GM19467 (cell line): Measurements from ENCODE around the gene AFP.

Source experiments
- ATAC-seq: cut with Tn5 transposase; IDR thresholded peaks from one replicate; pipeline ENCODE4 v1.9.1; 2021; ENCODE audit warnings: mild to moderate bottlenecking, moderate library complexity; ENCODE audit not compliant: unreplicated experiment

Gene AFP

DNA sequence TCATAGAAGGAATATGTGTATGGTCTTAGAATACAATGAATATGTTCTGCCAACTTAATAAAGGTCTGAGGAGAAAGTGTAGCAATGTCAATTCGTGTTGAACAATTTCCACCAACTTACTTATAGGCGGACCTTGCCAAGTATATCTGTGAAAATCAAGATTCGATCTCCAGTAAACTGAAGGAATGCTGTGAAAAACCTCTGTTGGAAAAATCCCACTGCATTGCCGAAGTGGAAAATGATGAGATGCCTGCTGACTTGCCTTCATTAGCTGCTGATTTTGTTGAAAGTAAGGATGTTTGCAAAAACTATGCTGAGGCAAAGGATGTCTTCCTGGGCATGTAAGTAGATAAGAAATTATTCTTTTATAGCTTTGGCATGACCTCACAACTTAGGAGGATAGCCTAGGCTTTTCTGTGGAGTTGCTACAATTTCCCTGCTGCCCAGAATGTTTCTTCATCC lies 22.7 kb upstream of the AFP start:
- no peak for ATAC-seq

DNA sequence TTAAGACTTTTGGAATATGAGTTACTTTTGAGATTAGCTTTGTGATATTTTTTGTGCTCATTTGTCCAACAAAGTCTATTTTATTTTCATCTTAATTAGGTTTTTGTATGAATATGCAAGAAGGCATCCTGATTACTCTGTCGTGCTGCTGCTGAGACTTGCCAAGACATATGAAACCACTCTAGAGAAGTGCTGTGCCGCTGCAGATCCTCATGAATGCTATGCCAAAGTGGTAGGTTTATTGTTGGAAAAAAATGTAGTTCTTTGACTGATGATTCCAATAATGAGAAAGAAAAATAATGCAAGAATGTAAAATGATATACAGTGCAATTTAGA lies 21.1 kb upstream of the AFP start:
- ATAC-seq: no peak

DNA sequence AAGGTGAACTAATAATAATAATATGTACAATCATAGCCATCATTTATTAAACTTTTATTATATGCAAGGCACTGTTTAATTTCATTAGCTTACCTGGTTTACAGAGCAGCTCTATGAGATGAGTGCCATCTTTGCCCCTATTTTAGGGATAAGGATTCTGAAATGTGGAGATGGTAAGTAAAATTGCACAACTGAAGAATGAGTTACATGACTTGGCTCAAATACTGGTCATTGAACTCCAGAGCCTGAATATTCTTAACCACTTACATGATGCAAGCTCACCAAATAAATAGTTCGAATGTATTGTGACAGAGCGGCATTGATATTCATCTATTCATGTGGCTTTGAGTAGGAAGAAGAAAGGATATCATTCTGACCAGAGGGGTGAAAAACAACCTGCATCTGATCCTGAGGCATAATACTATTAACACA lies 20.2 kb upstream of the AFP start:
- no peak for ATAC-seq

DNA sequence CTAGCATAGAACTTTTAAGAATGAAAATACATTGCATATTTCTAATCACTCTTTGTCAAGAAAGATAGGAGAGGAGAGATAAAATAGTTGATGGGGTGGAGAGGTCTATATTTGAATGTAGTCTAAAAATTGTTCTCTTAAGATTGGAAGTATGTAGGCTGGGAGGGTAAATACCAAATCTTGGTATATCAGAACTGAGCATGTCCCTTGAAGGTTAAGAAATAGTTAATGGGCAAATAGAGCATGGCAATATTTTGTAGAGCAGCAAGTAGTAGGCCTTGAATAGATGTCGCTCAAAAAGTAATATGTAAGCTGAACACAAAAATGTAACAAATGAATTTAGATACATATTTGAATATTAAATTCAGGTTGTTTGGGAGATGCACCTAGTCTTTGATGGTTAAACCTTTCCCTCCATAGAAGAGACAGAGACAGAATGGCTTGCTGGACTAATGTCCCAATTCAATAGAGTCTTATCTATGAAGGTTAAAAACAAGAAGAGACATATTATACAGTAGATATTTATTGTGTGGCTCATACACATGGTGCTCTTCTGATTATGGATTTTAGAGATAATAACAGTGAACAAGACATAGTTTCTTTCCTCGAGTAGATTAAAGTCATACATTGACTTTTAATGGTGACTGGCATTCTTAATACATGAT lies 19.5 kb upstream of the AFP start:
- ATAC-seq: no peak

DNA sequence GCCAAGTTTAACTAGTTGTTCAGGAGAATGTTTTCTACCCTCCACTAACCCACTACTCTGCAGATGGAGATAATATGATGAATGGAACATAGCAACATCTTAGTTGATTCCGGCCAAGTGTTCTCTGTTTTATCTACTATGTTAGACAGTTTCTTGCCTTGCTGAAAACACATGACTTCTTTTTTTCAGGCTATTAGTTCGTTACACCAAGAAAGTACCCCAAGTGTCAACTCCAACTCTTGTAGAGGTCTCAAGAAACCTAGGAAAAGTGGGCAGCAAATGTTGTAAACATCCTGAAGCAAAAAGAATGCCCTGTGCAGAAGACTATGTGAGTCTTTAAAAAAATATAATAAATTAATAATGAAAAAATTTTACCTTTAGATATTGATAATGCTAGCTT lies 18.7 kb upstream of the AFP start:
- ATAC-seq: no peak

DNA sequence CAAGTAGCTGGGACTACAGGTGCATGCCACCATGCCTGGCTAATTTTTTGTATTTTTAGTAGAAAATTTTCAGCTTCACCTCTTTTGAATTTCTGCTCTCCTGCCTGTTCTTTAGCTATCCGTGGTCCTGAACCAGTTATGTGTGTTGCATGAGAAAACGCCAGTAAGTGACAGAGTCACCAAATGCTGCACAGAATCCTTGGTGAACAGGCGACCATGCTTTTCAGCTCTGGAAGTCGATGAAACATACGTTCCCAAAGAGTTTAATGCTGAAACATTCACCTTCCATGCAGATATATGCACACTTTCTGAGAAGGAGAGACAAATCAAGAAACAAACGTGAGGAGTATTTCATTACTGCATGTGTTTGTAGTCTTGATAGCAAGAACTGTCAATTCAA lies 18.0 kb upstream of the AFP start:
- no peak for ATAC-seq

DNA sequence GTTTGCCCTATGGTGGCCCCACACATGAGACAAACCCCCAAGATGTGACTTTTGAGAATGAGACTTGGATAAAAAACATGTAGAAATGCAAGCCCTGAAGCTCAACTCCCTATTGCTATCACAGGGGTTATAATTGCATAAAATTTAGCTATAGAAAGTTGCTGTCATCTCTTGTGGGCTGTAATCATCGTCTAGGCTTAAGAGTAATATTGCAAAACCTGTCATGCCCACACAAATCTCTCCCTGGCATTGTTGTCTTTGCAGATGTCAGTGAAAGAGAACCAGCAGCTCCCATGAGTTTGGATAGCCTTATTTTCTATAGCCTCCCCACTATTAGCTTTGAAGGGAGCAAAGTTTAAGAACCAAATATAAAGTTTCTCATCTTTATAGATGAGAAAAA lies 17.3 kb upstream of the AFP start:
- no peak for ATAC-seq

DNA sequence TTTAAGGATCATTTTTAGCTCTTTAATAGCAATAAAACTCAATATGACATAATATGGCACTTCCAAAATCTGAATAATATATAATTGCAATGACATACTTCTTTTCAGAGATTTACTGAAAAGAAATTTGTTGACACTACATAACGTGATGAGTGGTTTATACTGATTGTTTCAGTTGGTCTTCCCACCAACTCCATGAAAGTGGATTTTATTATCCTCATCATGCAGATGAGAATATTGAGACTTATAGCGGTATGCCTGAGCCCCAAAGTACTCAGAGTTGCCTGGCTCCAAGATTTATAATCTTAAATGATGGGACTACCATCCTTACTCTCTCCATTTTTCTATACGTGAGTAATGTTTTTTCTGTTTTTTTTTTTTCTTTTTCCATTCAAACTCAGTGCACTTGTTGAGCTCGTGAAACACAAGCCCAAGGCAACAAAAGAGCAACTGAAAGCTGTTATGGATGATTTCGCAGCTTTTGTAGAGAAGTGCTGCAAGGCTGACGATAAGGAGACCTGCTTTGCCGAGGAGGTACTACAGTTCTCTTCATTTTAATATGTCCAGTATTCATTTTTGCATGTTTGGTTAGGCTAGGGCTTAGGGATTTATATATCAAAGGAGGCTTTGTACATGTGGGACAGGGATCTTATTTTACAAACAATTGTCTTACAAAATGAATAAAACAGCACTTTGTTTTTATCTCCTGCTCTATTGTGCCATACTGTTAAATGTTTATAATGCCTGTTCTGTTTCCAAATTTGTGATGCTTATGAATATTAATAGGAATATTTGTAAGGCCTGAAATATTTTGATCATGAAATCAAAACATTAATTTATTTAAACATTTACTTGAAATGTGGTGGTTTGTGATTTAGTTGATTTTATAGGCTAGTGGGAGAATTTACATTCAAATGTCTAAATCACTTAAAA lies 16.6 kb upstream of the AFP start:
- no peak for ATAC-seq

DNA sequence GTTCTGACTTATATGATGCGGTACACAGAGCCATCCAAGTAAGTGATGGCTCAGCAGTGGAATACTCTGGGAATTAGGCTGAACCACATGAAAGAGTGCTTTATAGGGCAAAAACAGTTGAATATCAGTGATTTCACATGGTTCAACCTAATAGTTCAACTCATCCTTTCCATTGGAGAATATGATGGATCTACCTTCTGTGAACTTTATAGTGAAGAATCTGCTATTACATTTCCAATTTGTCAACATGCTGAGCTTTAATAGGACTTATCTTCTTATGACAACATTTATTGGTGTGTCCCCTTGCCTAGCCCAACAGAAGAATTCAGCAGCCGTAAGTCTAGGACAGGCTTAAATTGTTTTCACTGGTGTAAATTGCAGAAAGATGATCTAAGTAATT lies 15.4 kb upstream of the AFP start:
- ATAC-seq: no peak

DNA sequence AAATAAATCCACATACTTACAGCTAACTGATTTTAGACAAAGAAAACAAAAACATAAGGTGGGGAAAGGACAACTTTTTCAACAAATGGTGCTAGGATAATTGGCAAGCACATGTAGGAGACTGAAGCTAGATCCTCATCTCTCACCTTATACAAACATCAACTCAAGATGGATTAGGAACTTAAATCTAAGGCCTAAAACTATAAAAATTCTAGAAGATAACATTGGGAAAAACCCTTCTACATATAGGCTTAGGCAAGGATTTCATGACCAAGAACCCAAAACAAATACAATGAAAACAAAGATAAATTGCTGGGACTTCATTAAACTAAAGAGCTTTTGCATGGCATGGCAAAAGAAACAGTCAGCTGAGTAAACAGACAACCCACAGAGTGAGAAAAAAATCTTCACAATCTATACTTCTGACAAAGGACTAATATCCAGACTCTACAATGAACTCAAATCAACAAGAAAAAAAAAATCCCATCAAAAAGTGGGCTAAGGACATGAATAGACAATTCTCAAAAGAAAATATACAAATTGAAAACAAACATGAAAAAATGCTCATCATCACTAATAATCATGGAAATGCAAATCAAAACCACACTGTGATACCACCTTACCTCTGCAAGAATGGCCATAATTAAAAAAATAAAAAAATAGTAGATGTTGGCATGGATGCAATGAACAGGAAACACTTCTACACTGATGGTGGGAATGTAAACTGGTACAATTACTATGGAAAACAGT lies 14.1 kb upstream of the AFP start:
- no peak for ATAC-seq

DNA sequence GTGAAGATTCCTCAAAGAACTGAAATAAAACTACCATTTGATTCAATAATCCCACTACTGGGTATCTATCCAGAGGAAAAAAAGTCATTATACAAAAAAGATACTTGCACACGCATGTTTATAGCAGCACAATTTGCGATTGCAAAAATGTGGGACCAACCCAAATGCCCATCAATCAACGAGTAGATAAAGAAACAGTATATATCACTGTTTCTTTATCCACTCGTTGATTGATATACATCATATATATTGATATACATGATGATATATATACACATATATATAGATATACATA lies 13.6 kb upstream of the AFP start:
- no peak for ATAC-seq

DNA sequence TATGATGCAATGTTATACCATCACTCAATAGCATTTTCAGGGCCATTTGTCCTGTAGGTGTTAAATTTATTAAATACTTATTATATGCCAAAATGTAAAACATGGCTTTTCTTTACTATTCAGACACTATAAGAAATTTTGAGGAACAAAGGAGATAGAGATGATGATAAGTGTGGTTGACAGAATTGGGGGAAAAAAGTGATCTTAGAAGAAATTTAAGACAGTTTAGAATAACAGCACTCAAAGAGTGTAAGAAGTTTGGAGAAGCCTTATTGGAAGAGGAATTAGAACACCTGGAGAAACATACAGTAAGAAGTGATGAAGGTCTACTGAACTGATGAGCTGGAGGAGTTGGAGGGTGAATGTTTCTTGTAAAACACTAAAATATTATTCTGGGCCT lies 12.8 kb upstream of the AFP start:
- ATAC-seq: no peak

DNA sequence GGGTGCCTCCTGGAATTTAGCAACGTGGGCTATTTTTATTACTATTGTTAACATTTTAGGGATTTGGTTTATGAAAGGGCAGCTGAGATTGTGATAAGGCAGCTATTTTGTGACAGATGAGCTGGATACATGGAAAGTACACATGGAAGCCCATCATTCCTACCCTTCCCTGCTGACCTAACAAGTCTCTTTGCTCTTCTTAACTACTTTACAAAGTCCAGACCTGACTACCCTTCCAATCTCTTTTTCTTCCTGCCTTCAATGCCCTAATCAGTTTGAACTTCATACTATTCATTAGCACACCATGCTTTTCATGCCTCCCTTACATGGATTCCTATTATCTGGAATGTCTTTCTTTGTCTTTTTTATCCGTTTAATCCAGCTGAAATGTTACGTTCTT lies 9.4 kb upstream of the AFP start:
- ATAC-seq: no peak

DNA sequence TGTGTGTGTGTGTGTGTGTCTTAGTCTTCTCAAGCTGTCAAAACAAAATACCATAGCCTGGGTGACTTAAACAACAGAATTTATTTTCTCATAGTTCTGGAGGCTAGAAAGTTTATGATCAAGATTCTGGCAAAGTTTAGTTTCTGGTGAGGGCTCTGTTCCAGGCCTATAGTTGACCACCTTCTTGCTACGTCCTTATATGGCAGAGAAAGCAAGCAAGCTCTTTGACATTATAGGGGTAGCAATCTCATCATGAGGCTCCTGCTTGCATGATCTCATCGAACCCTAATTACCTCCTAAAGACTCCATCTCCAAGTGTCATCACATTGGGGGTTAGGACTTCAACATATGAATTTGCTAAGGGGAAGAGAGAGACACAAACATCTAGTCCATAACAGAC lies 6.9 kb upstream of the AFP start:
- no peak for ATAC-seq

DNA sequence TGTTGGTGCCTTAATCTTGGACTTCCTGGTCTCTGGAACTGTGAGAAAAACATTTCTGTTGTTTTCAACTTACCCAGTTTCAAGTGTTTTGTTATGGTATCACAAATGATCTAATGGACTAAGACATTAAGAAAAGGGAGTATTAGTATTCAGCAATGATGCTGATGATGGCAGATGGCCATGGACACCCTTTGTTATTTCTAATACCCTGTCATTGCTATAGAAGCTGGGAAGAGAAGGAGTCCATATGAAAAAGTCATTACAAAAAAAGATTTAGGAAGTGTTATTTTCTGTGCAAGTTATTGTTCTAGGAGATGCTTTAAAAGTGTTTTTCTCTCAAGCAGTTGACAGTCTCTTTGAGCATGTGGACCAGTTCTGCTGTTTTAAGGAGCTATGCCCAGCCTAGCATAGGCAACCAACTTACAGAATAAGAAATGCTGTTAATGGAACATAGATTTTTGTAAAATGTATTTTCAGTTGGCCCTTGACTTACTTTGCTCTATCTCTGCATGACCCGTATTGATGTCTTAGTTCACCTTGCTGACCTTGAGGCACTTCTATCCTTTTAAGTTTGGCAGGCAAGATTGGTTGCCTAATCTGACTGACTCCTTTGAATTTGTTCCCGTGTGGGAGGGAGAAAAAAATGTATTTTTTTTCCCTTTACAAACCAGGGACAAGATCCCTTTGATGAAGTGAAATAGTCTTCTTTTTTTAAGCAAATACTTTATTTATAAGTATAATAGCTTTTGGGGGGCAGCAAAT lies 6.0 kb upstream of the AFP start:
- ATAC-seq: no peak

DNA sequence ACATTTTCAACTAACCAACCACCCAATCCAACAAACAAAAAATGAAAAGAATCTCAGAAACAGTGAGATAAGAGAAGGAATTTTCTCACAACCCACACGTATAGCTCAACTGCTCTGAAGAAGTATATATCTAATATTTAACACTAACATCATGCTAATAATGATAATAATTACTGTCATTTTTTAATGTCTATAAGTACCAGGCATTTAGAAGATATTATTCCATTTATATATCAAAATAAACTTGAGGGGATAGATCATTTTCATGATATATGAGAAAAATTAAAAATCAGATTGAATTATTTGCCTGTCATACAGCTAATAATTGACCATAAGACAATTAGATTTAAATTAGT lies 4.2 kb upstream of the AFP start:
- ATAC-seq: no peak

DNA sequence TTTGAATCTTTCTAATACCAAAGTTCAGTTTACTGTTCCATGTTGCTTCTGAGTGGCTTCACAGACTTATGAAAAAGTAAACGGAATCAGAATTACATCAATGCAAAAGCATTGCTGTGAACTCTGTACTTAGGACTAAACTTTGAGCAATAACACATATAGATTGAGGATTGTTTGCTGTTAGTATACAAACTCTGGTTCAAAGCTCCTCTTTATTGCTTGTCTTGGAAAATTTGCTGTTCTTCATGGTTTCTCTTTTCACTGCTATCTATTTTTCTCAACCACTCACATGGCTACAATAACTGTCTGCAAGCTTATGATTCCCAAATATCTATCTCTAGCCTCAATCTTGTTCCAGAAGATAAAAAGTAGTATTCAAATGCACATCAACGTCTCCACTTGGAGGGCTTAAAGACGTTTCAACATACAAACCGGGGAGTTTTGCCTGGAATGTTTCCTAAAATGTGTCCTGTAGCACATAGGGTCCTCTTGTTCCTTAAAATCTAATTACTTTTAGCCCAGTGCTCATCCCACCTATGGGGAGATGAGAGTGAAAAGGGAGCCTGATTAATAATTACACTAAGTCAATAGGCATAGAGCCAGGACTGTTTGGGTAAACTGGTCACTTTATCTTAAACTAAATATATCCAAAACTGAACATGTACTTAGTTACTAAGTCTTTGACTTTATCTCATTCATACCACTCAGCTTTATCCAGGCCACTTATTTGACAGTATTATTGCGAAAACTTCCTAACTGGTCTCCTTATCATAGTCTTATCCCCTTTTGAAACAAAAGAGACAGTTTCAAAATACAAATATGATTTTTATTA lies 3.6 kb upstream of the AFP start:
- no peak for ATAC-seq

DNA sequence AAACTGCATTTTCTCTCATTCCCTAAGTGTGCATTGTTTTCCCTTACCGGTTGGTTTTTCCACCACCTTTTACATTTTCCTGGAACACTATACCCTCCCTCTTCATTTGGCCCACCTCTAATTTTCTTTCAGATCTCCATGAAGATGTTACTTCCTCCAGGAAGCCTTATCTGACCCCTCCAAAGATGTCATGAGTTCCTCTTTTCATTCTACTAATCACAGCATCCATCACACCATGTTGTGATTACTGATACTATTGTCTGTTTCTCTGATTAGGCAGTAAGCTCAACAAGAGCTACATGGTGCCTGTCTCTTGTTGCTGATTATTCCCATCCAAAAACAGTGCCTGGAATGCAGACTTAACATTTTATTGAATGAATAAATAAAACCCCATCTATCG lies 2.9 kb upstream of the AFP start:
- ATAC-seq: no peak

DNA sequence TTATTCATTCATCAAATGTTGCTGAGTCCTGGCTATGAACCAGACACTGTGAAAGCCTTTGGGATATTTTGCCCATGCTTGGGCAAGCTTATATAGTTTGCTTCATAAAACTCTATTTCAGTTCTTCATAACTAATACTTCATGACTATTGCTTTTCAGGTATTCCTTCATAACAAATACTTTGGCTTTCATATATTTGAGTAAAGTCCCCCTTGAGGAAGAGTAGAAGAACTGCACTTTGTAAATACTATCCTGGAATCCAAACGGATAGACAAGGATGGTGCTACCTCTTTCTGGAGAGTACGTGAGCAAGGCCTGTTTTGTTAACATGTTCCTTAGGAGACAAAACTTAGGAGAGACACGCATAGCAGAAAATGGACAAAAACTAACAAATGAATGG lies 1.7 kb upstream of the AFP start:
- no peak for ATAC-seq
